K562 (cell line): Measurements from ENCODE around the gene PRKCE.

Source experiments
- CEBPB ChIP-seq: fragments of 450-650 bp; IDR thresholded peaks from 2 replicates; pipeline ENCODE4 v1.6.1; 2016; ENCODE audit warnings: missing genetic modification characterization, missing compliant biosample characterization
- ELF1 ChIP-seq: fragments of 200-800 bp; sonication (Bioruptor generic); IDR thresholded peaks from 2 replicates; pipeline ENCODE4 v1.6.1; 2016; ENCODE audit warnings: missing genetic modification characterization, missing compliant biosample characterization
- EZH2 ChIP-seq: IDR thresholded peaks from 2 replicates; pipeline ENCODE4 v1.6.1; 2012; ENCODE audit warnings: low read depth, mild to moderate bottlenecking, inconsistent platforms, low read length, borderline replicate concordance
- HLTF ChIP-seq: fragments of 450-650 bp; IDR thresholded peaks from 2 replicates; pipeline ENCODE4 v1.6.1; 2016
- NBN ChIP-seq: fragments of 450-650 bp; IDR thresholded peaks from 2 replicates; pipeline ENCODE4 v1.6.1; 2016; ENCODE audit warnings: low read depth, mild to moderate bottlenecking
- PHF8 ChIP-seq: fragments of 200-600 bp; sonication (generic); IDR thresholded peaks from 2 replicates; pipeline ENCODE4 v1.6.1; 2012; ENCODE audit warnings: mixed run types, mild to moderate bottlenecking, inconsistent platforms, low read length, moderate library complexity, borderline replicate concordance
- POLR2A ChIP-seq: fragments of 450-650 bp; conservative IDR thresholded peaks from 2 replicates; pipeline ENCODE4 v1.6.1; 2016
- POLR2AphosphoS2 ChIP-seq: IDR thresholded peaks from 2 replicates; pipeline ENCODE4 v1.6.1; 2012; ENCODE audit warnings: low read length, improper control_type of control experiment
- POLR2AphosphoS5 ChIP-seq: IDR thresholded peaks from 2 replicates; pipeline ENCODE4 v1.6.1; 2011; ENCODE audit warnings: mild to moderate bottlenecking, low read depth, low read length, moderate library complexity; ENCODE audit not compliant: control insufficient read depth, insufficient read depth
- SPI1 ChIP-seq: IDR thresholded peaks from 2 replicates; pipeline ENCODE4 v1.6.1; 2011; ENCODE audit warnings: low read depth, low read length, control low read depth, borderline replicate concordance
- TF ChIP-seq, protein P1 (sequence below), 3 experiments: IDR thresholded peaks in 2 of 3; conservative IDR thresholded peaks in 1 of 3; 2 replicates each; pipeline ENCODE4 v1.5.1; 2011 to 2012; ENCODE audit warnings: low read length in 3 of 3, mild to moderate bottlenecking in 3 of 3, control low read depth in 2 of 3, improper control_type of control experiment in 1 of 3, inconsistent platforms in 1 of 3, low read depth in 1 of 3, mixed read lengths in 1 of 3, moderate library complexity in 1 of 3; ENCODE audit not compliant: insufficient read depth in 2 of 3
- TF ChIP-seq, protein P2 (sequence below): fragments of 450-650 bp; conservative IDR thresholded peaks from 2 replicates; pipeline ENCODE4 v1.6.1; 2016; ENCODE audit warnings: missing genetic modification characterization, low read depth, mild to moderate bottlenecking, missing compliant biosample characterization, moderate library complexity

DNA sequence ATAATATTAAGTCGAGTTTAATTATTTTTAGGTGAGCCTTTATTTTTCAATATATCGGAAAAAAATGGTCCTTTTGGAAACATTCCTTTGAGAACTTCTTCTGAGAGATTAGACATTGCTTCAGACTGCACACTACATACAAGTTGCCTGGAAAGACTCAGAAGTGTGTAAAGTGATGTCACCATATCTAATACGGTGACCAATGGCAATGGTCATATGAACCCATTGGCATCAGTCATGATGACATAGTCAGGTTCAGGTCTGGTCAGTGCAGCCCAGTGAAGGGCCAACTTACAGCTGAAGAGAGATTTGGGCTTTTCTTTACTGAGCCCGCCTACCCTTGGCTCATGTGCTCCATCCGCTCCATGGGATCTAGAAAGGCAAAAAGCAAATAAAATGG is 362.3 kb downstream of the PRKCE start:
- TF ChIP-seq NBN (no peak), POLR2AphosphoS5 (no peak), ELF1 (tag) (no peak), HLTF (no peak), POLR2AphosphoS2 (no peak), CEBPB (tag) (no peak), POLR2A (no peak), SPI1 (no peak), PHF8 (no peak), EZH2 (no peak)
- TF ChIP-seq, protein P1, sequence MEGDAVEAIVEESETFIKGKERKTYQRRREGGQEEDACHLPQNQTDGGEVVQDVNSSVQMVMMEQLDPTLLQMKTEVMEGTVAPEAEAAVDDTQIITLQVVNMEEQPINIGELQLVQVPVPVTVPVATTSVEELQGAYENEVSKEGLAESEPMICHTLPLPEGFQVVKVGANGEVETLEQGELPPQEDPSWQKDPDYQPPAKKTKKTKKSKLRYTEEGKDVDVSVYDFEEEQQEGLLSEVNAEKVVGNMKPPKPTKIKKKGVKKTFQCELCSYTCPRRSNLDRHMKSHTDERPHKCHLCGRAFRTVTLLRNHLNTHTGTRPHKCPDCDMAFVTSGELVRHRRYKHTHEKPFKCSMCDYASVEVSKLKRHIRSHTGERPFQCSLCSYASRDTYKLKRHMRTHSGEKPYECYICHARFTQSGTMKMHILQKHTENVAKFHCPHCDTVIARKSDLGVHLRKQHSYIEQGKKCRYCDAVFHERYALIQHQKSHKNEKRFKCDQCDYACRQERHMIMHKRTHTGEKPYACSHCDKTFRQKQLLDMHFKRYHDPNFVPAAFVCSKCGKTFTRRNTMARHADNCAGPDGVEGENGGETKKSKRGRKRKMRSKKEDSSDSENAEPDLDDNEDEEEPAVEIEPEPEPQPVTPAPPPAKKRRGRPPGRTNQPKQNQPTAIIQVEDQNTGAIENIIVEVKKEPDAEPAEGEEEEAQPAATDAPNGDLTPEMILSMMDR (IDR thresholded peaks at IDR 0.05 in 2 of 3, conservative IDR thresholded peaks at IDR 0.05 in 1 of 3; ENCODE audit: insufficient read depth in 2 of 3, low read depth in 1 of 3, low read length in 3 of 3), result no peak
- TF ChIP-seq, protein P2, sequence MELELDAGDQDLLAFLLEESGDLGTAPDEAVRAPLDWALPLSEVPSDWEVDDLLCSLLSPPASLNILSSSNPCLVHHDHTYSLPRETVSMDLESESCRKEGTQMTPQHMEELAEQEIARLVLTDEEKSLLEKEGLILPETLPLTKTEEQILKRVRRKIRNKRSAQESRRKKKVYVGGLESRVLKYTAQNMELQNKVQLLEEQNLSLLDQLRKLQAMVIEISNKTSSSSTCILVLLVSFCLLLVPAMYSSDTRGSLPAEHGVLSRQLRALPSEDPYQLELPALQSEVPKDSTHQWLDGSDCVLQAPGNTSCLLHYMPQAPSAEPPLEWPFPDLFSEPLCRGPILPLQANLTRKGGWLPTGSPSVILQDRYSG (tag), result no peak
